DOHH2 (cell line): ENCODE data around the gene ARID3B.

Experiments
- CTCF ChIP-seq: fragments of 200-600 bp; sonication (generic); IDR thresholded peaks from one replicate; pipeline ENCODE4 v1.5.1; 2014; ENCODE audit warnings: antibody characterized with exemption, mild to moderate bottlenecking, low read depth, low read length; ENCODE audit not compliant: poor library complexity, severe bottlenecking
- EZH2phosphoT487 ChIP-seq: fragments of 200-600 bp; sonication (generic); IDR thresholded peaks from 2 replicates; pipeline ENCODE4 v1.6.1; 2017; ENCODE audit warnings: borderline replicate concordance, mild to moderate bottlenecking, antibody characterized with exemption, low read length, moderate library complexity, mixed read lengths

- TF ChIP-seq CTCF = no peak
- TF ChIP-seq EZH2phosphoT487 = no peak
Measured at GRCh38 chr15:74627766-74628165, 86.7 kb downstream of the ARID3B start.
